Thymus (tissue), 11 donors: ENCODE data around the gene CCL2. TPM values are rescaled to one million over a fixed set of nuclear protein-coding genes. Genes with fewer than 3 reads are reported as not detected.

Source experiments
- DNase-seq, 9 donors: peaks; one replicate each; pipeline ENCODE4 v3.0.0-alpha.2; 2013; ENCODE audit warnings: low spot score in 9 of 9, low read depth in 6 of 9, missing footprints in 1 of 9
- H3K27ac ChIP-seq, 2 donors: one replicate each; pipeline ENCODE4 v1.5.1; 2013; ENCODE audit warnings: control low read depth in 1 of 2, low read depth in 1 of 2, low read length in 1 of 2, mild to moderate bottlenecking in 1 of 2, moderate library complexity in 1 of 2
- H3K27me3 ChIP-seq, 2 donors: one replicate each; pipeline ENCODE4 v1.5.1; 2013; ENCODE audit warnings: low read length in 1 of 2; ENCODE audit not compliant: control insufficient read depth in 2 of 2, insufficient read depth in 1 of 2
- H3K36me3 ChIP-seq, 2 donors: one replicate each; pipeline ENCODE4 v1.5.1; 2013; ENCODE audit warnings: low read length in 1 of 2, mild to moderate bottlenecking in 1 of 2, moderate library complexity in 1 of 2; ENCODE audit not compliant: control insufficient read depth in 2 of 2, insufficient read depth in 2 of 2
- H3K4me1 ChIP-seq, 2 donors: one replicate each; pipeline ENCODE4 v1.5.1; 2013; ENCODE audit warnings: low read length in 2 of 2; ENCODE audit not compliant: control insufficient read depth in 2 of 2, insufficient read depth in 2 of 2
- H3K4me3 ChIP-seq, 2 donors: one replicate each; pipeline ENCODE4 v1.5.1; 2013; ENCODE audit warnings: low read length in 2 of 2, control low read depth in 1 of 2, mild to moderate bottlenecking in 1 of 2
- H3K9me3 ChIP-seq, 2 donors: one replicate each; pipeline ENCODE4 v1.5.1; 2013; ENCODE audit warnings: low read length in 1 of 2, mild to moderate bottlenecking in 1 of 2; ENCODE audit not compliant: control insufficient read depth in 2 of 2, insufficient read depth in 1 of 2
- WGBS: extraction: QIAGEN DNeasy Blood & Tissue Kit; methylation state at CpG from one replicate; pipeline ENCODE4 v1.1.7; 2013; 5-methylcytosine and 5-hydroxymethylcytosine counted together
- polyA plus RNA-seq: library from polyadenylated mRNA; stranded (reverse); fragments of 200-250 nt; gene quantifications from one replicate; pipeline ENCODE4 v1.2.3, GENCODE V29; 2013
- total RNA-seq: library from RNA; stranded (reverse); fragments of 120-200 nt; gene quantifications from one replicate; pipeline ENCODE4 v1.2.4, GENCODE V29; 2013
- donor health status: healthy.

CCL2 gene
- total and polyA plus RNA-seq, 2 donors: 46.1 to 165 TPM

- H3K4me1 ChIP-seq: peaks cover 0 to 19% of the 10 kb centered on the region in 2 donors
- WGBS: 95% methylated on average over 3 of the region's 3 CpGs
- H3K27me3 ChIP-seq: peaks cover 0 to 4% of the 10 kb centered on the region in 2 donors
Measured at GRCh38 chr17:34253139-34253525, 2.0 kb upstream of the CCL2 start.

GRCh38 chr17:34254146-34254545 is 939 bp upstream of the CCL2 start:
- WGBS: 89% methylated on average over 3 of the region's 3 CpGs
- Histone ChIP-seq H3K4me1 (peaks cover 0 to 19% of the 10 kb centered on the region in 2 donors), H3K36me3 (no peaks in the 10 kb centered on the region), H3K27me3 (peaks cover 0 to 4% of the 10 kb centered on the region in 2 donors), H3K27ac (peak overlapping the region in 1 of 2 donors; percentile 75), H3K4me3 (no peak overlapping the region), H3K9me3 (no peaks in the 10 kb centered on the region)
- DNase-seq: no peak

More at GRCh38 chr17:34253139-34253525, 2.0 kb upstream of the CCL2 start:
- Histone ChIP-seq H3K9me3 (no peaks in the 10 kb centered on the region), H3K27ac (peak overlapping the region in 1 of 2 donors; percentile 72), H3K4me3 (no peak overlapping the region), H3K36me3 (no peaks in the 10 kb centered on the region)
- no peak for DNase-seq

GRCh38 chr17:34255381-34255732 is 272 bp downstream of the CCL2 start:
- peaks cover 0 to 4% of the 10 kb centered on the region in 2 donors for H3K27me3 ChIP-seq
- no peak for DNase-seq
- H3K36me3 ChIP-seq: no peaks in the 10 kb centered on the region
- no peaks in the 10 kb centered on the region for H3K9me3 ChIP-seq
- peak overlapping the region; percentile 15 to 75 for H3K27ac ChIP-seq
- WGBS: 59% methylated on average over 5 of the region's 5 CpGs
- H3K4me3 ChIP-seq: peak overlapping the region in 1 of 2 donors; percentile 33
- peaks cover 0 to 19% of the 10 kb centered on the region in 2 donors for H3K4me1 ChIP-seq

GRCh38 chr17:34255841-34256240 is 756 bp downstream of the CCL2 start:
- peak overlapping the region; percentile 17 to 33 for H3K4me3 ChIP-seq
- H3K9me3 ChIP-seq: no peaks in the 10 kb centered on the region
- H3K36me3 ChIP-seq: no peaks in the 10 kb centered on the region
- peaks cover 0 to 19% of the 10 kb centered on the region in 2 donors for H3K4me1 ChIP-seq
- 93% methylated on average over 1 of the region's 1 CpG for WGBS
- H3K27me3 ChIP-seq: peaks cover 0 to 4% of the 10 kb centered on the region in 2 donors
- DNase-seq: no peak
- peak overlapping the region in 1 of 2 donors; percentile 75 for H3K27ac ChIP-seq

- Histone ChIP-seq H3K9me3 (no peaks in the 10 kb centered on the region), H3K4me1 (peaks cover 0 to 14% of the 10 kb centered on the region in 2 donors), H3K4me3 (no peak overlapping the region), H3K27ac (no peak overlapping the region), H3K36me3 (no peaks in the 10 kb centered on the region), H3K27me3 (peaks cover 0 to 4% of the 10 kb centered on the region in 2 donors)
- no peak for DNase-seq
- 95% methylated on average over 5 of the region's 5 CpGs for WGBS
Measured at GRCh38 chr17:34257299-34257985, 2.4 kb downstream of the CCL2 start.

GRCh38 chr17:34257986-34258326 is 2.9 kb downstream of the CCL2 start:
- Histone ChIP-seq H3K4me3 (no peak overlapping the region), H3K36me3 (no peaks in the 10 kb centered on the region), H3K4me1 (peaks cover 0 to 14% of the 10 kb centered on the region in 2 donors), H3K9me3 (no peaks in the 10 kb centered on the region), H3K27me3 (peaks cover 0 to 4% of the 10 kb centered on the region in 2 donors), H3K27ac (no peak overlapping the region)
- no peak for DNase-seq
- WGBS: 100% methylated on average over 1 of the region's 1 CpG

- no peaks in the 10 kb centered on the region for H3K36me3 ChIP-seq
- DNase-seq: no peak
- peaks cover 0 to 7% of the 10 kb centered on the region in 2 donors for H3K4me1 ChIP-seq
- no peak overlapping the region for H3K4me3 ChIP-seq
- H3K27me3 ChIP-seq: peaks cover 0 to 4% of the 10 kb centered on the region in 2 donors
- H3K27ac ChIP-seq: no peak overlapping the region
- no peaks in the 10 kb centered on the region for H3K9me3 ChIP-seq
Measured at GRCh38 chr17:34259146-34259545, 4.1 kb downstream of the CCL2 start.

- H3K9me3 ChIP-seq: no peaks in the 10 kb centered on the region
- DNase-seq: no peak
- no peaks in the 10 kb centered on the region for H3K4me1 ChIP-seq
- 95% methylated on average over 4 of the region's 4 CpGs for WGBS
- H3K27me3 ChIP-seq: no peaks in the 10 kb centered on the region
- no peak overlapping the region for H3K27ac ChIP-seq
- no peak overlapping the region for H3K4me3 ChIP-seq
- H3K36me3 ChIP-seq: no peaks in the 10 kb centered on the region
Measured at GRCh38 chr17:34260861-34261260, 5.8 kb downstream of the CCL2 start.

GRCh38 chr17:34261568-34262337 is 6.7 kb downstream of the CCL2 start:
- WGBS: 93% methylated on average over 5 of the region's 5 CpGs
- Histone ChIP-seq H3K4me3 (no peak overlapping the region), H3K9me3 (no peaks in the 10 kb centered on the region), H3K27me3 (no peaks in the 10 kb centered on the region), H3K4me1 (no peaks in the 10 kb centered on the region), H3K36me3 (no peaks in the 10 kb centered on the region), H3K27ac (no peak overlapping the region)
- no peak for DNase-seq
